NCI-H748 (cell line): ENCODE measurements around the gene CAPN7.

Source experiments
- DNase-seq: peaks from one replicate; lab custom pipeline; 2025; ENCODE audit not compliant: unreplicated experiment; lab: John Stamatoyannopoulos, UW

The CAPN7 gene

DNA sequence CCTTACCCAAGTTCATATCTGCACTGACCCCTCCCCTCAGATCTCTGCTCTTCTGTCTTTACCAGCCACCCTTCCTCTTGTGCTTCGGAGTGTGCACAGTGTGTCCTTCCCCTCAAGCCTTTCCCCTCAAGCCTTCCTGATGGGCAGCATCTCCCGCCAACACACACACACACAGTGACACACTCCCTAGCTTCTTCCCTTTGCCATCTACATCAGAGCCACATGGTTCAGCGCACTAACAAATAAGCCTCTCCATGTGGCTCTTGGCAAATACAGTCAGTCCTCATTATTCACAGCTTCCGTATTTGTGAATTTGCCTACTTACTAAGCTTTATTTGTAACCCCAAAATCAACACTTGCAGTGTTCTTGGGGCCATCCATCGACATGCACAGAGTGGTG, 88.9 kb downstream of the CAPN7 start:
- no peak for DNase-seq

DNA sequence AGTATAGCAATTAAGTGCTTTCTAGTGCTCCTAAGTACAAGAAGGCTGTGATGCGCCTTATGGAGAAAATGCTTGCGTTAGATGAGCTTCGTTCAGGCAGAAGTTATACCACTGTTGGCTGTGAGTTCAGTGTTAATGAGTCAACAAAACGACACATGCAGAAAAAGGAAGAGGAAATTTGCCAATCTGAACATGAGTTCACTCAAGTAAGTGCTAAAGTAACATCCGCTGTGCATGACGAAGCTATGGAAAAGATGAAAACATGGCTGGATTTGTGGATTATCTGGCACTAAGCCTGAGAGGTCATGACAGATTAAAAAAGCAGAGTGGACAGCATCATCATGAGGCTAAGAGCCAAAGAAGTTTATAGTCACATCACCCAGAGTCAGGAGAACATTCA, 89.5 kb downstream of the CAPN7 start:
- DNase-seq = no peak

DNA sequence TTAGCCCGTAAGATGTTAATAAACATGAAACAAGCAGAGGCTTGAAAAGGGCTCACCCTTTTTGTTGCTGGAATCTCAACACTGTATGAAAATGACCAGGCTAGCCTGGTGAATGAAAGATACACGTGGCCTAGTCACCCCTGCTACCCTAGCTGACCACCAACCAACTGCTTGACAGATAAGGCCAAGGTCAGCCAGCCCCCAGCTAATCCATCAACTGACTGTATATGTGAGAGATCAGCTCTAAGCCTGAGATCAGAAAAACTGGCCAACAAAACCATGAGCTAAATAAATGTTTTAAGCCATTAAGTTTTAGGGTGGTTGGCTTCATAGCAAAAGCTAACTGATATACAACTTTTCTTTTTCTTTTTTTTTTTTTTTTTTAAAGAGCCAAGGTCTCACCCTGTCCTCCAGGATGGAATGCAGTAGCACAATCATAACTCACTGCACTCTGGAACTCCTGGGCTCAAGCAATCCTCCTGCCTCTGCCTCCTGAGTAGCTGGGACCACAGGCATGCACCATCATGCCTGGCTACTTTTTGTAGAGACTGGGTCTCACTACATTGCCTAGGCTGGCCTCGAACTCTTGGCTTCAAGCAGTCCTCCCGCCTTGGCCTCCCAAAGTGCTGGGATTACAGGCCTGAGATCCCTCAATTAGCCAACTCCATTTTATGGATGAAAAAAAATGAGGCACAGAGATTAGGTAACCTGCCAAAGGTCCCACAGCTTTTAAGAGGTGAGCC, 91.7 kb downstream of the CAPN7 start:
- no peak for DNase-seq

DNA sequence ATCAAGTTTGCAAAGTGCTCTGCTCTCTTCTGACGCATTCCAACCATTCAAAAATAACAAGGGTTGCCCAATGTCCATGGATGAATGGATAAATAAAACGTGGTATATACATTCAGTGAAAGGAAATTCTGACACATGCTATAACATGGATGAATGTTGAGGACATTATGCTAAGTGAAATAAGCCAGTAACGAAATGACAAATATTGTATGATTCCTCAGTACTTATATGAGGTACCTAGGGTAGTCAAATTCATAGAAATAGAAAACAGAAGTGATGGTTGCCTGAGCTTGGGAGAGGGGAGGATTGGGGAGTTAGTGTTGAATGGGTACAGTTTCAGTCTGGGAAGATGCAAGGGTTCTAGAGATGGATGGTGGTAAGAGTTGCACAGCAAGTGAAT, 92.5 kb downstream of the CAPN7 start:
- no peak for DNase-seq

DNA sequence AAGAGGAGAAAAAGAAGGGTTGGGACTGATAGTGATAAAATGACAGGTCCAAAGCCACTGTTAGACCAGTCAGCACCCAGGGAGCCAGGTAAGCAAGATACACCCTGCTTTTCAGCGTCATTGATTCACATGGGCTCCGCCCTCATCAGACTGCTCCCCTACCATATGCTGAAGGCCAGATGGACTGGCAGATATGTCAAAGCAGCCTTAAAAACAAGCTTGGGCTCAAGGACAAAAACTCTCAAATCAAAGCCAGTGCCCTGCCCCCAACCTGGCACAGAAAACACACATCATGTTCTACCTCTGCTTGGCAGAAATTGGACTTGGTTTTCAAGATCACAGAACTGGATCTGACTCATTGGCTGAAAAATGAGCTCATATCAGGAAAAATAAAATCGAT, 93.0 kb downstream of the CAPN7 start:
- no peak for DNase-seq

DNA sequence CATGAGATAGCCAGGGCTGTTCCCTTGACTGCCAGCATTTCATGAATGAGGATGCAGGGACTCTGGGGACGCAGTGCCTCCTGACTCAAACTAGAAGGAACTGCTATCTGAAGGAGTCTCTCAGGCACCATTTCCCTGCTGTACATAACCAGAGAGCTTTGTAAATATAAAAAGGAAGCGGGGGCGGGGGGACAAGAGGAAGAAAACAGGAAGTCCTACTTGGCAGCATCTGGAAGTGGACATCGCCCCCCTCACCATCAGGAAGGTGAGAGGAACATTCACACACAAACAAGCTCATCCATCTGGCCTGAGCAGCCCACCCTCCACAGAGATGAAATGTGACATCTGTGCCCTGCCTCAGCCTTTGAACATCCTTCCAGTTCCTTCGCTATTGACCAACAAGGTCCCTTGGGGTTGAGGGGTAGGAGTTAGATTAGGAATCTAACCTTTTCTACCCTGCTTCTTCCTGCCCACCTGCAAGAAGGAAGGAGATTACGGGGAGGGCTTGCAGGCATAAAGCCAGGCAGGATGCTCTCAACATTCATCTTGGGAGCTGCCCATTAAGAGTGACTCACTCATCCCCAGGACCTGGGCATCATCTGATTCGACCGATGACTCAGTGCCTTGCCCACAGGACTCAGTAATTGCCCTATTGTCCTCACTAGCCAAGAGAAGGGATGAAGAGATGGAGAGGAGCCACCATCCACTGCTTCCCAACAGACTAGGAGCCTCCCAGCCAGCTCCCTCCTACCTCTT, 94.5 kb downstream of the CAPN7 start:
- DNase-seq = no peak

DNA sequence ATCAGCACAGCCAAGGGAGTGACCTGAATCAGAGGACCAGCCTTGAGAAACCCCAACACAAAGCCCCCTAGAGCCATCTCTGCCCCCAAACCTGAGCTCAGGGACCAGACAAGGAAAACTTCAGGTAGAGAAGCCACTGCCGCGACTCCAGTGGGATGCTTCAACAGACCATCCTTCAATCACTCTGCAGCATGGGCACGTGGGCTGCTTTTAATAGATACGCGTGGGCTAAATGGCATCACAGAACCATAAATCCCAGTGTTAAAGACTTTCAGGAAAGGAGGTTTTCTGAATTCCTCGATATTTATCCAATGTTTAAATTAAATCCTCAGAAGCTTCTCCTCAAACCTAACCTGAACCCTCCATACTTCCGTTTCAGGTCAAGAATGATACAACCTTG, 95.7 kb downstream of the CAPN7 start:
- DNase-seq = no peak
